HepG2 (cell line): ENCODE data around the gene MEGF11.

ENCODE experiments used
- EP300 ChIP-seq, 3 experiments: sonication (generic) in 1 of 3; formaldehyde crosslinking in 1 of 3; IDR thresholded peaks; 2 replicates each; pipeline versions ENCODE4 v1.5.1 to v1.6.1; 2011 to 2020; ENCODE audit warnings: low read depth in 2 of 3, low read length in 2 of 3, borderline replicate concordance in 1 of 3, improper control_type of control experiment in 1 of 3, mild to moderate bottlenecking in 1 of 3, missing genetic modification reagents in 1 of 3, moderate library complexity in 1 of 3
- REST ChIP-seq, 2 experiments: IDR thresholded peaks; 2 replicates each; pipeline ENCODE4 v1.6.1; 2011 to 2012; ENCODE audit warnings: low read length in 2 of 2, borderline replicate concordance in 1 of 2, low read depth in 1 of 2, mild to moderate bottlenecking in 1 of 2, moderate library complexity in 1 of 2
- SAP130 ChIP-seq: IDR thresholded peaks from 2 replicates; pipeline ENCODE4 v1.6.1; 2016; ENCODE audit warnings: low read depth
- ZFP36L2 ChIP-seq: sonication (generic); formaldehyde crosslinking; IDR thresholded peaks from 2 replicates; pipeline ENCODE4 v1.4.0; 2020; ENCODE audit warnings: missing genetic modification reagents
- TF ChIP-seq, protein P1 (sequence below): sonication (generic); formaldehyde crosslinking; IDR thresholded peaks from 2 replicates; pipeline ENCODE4 v1.8.0; 2022; ENCODE audit warnings: mild to moderate bottlenecking, missing genetic modification reagents, moderate library complexity

GRCh38 chr15:65914981-65915925 is 338.3 kb downstream of the MEGF11 start:
- TF ChIP-seq SAP130 (CRISPR knock-in tag) (no peak), EP300 (IDR thresholded peaks at IDR 0.05; ENCODE audit: low read depth in 2 of 2, low read length in 2 of 2) (no peak), EP300 (CRISPR knock-in tag; IDR thresholded peaks at IDR 0.05; ENCODE audit: borderline replicate concordance) (no peak), REST (IDR thresholded peaks at IDR 0.05; ENCODE audit: borderline replicate concordance in 1 of 2, low read depth in 1 of 2, low read length in 2 of 2) (no peak), ZFP36L2 (CRISPR knock-in tag) (no peak)
- TF ChIP-seq, protein P1, sequence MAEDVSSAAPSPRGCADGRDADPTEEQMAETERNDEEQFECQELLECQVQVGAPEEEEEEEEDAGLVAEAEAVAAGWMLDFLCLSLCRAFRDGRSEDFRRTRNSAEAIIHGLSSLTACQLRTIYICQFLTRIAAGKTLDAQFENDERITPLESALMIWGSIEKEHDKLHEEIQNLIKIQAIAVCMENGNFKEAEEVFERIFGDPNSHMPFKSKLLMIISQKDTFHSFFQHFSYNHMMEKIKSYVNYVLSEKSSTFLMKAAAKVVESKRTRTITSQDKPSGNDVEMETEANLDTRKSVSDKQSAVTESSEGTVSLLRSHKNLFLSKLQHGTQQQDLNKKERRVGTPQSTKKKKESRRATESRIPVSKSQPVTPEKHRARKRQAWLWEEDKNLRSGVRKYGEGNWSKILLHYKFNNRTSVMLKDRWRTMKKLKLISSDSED (CRISPR knock-in tag) = no peak
